ENCODE results near the gene CAV1. TPM values are rescaled to one million over a fixed set of nuclear protein-coding genes. Genes with fewer than 3 reads are reported as not detected.

Gene CAV1
- total RNA-seq, 1 donor from 2014 or later = 502 TPM

DNA sequence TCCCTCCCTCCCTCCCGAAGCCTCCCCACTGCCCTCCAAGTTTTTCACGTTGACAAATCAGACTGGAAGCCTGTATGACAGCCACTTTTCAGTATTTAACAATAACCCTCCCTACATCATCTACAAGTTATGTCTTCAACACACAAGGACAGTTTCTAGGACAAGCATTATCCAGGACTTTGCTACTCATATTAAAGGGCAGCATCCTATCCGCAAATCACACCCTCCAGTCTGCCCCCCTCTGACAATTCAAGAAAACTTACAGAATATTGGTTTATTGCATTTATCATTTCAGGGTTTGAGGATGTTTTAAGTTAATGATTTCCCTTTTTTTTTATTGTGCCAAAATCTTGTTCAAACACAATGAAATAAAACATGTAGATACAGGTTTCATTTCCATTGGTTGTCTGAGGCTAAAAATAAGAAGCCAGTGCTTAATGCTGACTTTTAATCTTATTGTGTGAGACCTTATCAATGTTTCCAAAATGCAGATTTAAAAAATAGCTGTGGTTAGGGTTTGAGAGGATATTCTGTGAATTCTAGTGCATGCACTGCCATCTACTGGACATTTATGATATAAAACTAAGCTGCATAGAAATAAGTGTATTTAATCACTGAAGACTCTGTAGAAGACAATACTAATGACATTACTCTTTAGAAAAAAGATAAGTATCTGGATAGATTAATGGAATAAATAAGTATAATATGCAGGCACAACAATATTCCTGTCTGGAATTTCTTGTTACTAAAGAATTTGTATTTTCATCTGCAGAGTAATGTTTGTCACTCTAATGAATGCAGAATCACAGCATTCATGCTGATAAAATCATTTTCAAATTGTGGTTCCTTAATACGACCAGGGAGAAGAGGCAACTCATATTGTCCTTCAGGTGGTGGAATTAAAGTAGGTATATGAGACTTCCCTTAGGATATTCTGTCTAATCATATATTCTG is 64.1 kb downstream of the CAV1 start:
- Mint-ChIP-seq H3K27ac (ENCODE audit: unreplicated experiment) (peak overlapping the region; percentile 86), H3K27me3 (ENCODE audit: unreplicated experiment) (no peaks in the 10 kb centered on the region), H3K36me3 (ENCODE audit: unreplicated experiment) (no peaks in the 10 kb centered on the region), H3K9me3 (ENCODE audit: unreplicated experiment) (no peaks in the 10 kb centered on the region), H3K4me1 (ENCODE audit: unreplicated experiment) (peaks cover 43% of the 10 kb centered on the region), H3K4me3 (ENCODE audit: unreplicated experiment) (no peak overlapping the region)
- TF ChIP-seq, protein P1, sequence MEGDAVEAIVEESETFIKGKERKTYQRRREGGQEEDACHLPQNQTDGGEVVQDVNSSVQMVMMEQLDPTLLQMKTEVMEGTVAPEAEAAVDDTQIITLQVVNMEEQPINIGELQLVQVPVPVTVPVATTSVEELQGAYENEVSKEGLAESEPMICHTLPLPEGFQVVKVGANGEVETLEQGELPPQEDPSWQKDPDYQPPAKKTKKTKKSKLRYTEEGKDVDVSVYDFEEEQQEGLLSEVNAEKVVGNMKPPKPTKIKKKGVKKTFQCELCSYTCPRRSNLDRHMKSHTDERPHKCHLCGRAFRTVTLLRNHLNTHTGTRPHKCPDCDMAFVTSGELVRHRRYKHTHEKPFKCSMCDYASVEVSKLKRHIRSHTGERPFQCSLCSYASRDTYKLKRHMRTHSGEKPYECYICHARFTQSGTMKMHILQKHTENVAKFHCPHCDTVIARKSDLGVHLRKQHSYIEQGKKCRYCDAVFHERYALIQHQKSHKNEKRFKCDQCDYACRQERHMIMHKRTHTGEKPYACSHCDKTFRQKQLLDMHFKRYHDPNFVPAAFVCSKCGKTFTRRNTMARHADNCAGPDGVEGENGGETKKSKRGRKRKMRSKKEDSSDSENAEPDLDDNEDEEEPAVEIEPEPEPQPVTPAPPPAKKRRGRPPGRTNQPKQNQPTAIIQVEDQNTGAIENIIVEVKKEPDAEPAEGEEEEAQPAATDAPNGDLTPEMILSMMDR (IDR thresholded peaks at IDR 0.05) = peak; percentile 76
- DNase-seq (ENCODE audit: extremely low spot score, unreplicated experiment) = no peak

DNA sequence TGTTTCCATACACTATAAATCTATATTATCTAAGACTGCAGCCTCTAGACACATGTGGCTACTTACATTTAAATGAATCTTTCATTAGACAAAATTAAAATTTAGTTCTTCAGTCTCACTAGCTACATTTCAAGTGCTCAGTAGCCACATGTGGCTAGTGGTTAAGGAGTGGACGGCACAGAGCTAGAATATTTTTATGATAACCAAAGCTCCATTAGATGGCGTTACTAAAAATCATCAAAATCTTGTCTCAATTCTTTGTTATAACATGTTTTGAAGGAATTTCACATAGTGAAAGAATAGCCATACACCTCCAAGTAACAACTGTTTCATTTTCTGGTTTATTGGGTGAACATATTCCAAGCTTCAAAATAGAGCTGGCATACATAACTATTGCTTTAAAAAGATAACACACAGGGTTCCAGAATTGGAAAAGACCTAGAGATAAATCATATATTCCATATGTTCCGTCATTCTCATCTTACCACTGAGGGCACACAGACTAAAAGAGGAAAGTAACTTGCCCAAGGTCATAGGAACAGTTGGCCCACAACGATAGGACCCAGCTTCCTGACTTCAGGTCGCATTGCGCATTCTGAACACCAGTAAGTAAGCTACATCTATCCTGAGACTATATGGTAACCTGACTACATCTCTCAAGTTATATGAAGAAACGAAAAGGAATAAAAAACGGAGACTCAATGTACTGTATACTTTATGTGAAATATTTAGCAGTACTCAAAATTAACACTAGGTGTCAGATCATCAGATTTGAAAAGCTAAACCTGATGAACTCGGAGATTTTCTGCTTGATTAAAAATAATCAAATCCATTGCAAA is 66.6 kb downstream of the CAV1 start:
- no peaks in the 10 kb centered on the region for H3K36me3 Mint-ChIP-seq (ENCODE audit: unreplicated experiment)
- H3K4me3 Mint-ChIP-seq (ENCODE audit: unreplicated experiment) = peak overlapping the region; percentile 45
- no peaks in the 10 kb centered on the region for H3K9me3 Mint-ChIP-seq (ENCODE audit: unreplicated experiment)
- DNase-seq (ENCODE audit: extremely low spot score, unreplicated experiment) = no peak
- peaks cover 46% of the 10 kb centered on the region for H3K4me1 Mint-ChIP-seq (ENCODE audit: unreplicated experiment)
- H3K27ac Mint-ChIP-seq (ENCODE audit: unreplicated experiment) = peak overlapping the region; percentile 19
- TF ChIP-seq, protein P1 (IDR thresholded peaks at IDR 0.05) = peak; percentile 64
- no peaks in the 10 kb centered on the region for H3K27me3 Mint-ChIP-seq (ENCODE audit: unreplicated experiment)

DNA sequence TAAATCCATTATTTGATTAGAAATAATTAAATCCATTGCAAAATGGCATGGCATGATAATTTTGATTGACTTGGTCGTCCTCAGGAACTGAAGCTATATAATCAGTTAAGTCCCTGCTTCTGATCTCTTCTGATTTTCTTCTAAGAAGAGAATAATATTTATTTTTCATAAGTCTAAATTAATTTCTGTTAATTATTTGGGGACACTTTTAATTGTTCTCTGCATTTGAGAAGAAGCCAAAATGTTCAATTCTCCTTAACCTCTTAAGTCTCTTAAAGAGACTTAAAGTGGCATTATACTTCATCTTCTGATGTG is 67.2 kb downstream of the CAV1 start:
- TF ChIP-seq, protein P1 (IDR thresholded peaks at IDR 0.05) = no peak
- peaks cover 46% of the 10 kb centered on the region for H3K4me1 Mint-ChIP-seq (ENCODE audit: unreplicated experiment)
- H3K36me3 Mint-ChIP-seq (ENCODE audit: unreplicated experiment) = no peaks in the 10 kb centered on the region
- no peaks in the 10 kb centered on the region for H3K27me3 Mint-ChIP-seq (ENCODE audit: unreplicated experiment)
- no peak for DNase-seq (ENCODE audit: extremely low spot score, unreplicated experiment)
- no peak overlapping the region for H3K4me3 Mint-ChIP-seq (ENCODE audit: unreplicated experiment)
- no peaks in the 10 kb centered on the region for H3K9me3 Mint-ChIP-seq (ENCODE audit: unreplicated experiment)
- H3K27ac Mint-ChIP-seq (ENCODE audit: unreplicated experiment) = peak overlapping the region; percentile 94

DNA sequence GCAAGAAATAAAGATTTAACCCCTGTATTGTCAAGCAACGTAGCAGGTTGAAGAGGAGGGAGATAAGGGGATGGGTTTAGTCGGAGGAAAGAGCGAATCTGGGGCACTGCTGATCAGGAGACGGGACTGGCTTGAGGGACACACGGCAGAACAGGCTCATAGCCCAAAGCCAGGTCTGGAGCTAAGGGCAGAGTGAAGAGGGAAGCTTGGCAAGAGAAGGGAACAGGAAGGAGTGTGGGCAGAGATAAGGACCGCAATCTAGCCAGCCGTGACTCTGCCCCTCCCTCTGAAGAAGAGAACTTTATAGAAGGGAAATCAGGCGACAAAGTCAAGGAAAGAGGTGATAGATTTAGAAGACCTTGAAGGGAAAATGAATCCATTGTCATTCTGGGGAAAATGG is 67.6 kb downstream of the CAV1 start:
- TF ChIP-seq, protein P1 (IDR thresholded peaks at IDR 0.05) = no peak

More for the DNA sequence above, 67.6 kb downstream of the CAV1 start:
- Mint-ChIP-seq H3K27ac (ENCODE audit: unreplicated experiment) (peak overlapping the region; percentile 94), H3K36me3 (ENCODE audit: unreplicated experiment) (no peaks in the 10 kb centered on the region), H3K4me3 (ENCODE audit: unreplicated experiment) (no peak overlapping the region), H3K27me3 (ENCODE audit: unreplicated experiment) (no peaks in the 10 kb centered on the region), H3K9me3 (ENCODE audit: unreplicated experiment) (no peaks in the 10 kb centered on the region), H3K4me1 (ENCODE audit: unreplicated experiment) (peaks cover 46% of the 10 kb centered on the region)
- no peak for DNase-seq (ENCODE audit: extremely low spot score, unreplicated experiment)

Measured in osteocyte (in vitro differentiated cells).